Left kidney (tissue), 8 donors: ENCODE measurements around the gene CRY2. TPM values are rescaled to one million over a fixed set of nuclear protein-coding genes. Genes with fewer than 3 reads are reported as not detected.
"Not testable (repeated sequence)": the region's sequence is repeated elsewhere in the genome, so short reads cannot be mapped to it uniquely, and the experiment has no call there.

Experiments
- DNase-seq: peaks from one replicate; pipeline ENCODE4 v3.0.0-alpha.2; 2013
- long read RNA-seq, 8 donors: transcript quantifications; one replicate each; lab custom pipeline, GENCODE V29; 2026
- polyA plus RNA-seq: library from polyadenylated mRNA; unstranded; fragments of 120-200 nt; gene quantifications from one replicate; pipeline ENCODE4 v1.2.1, GENCODE V29; 2013; ENCODE audit not compliant: insufficient read length

The CRY2 gene
- polyA plus RNA-seq: 27.9 TPM
- long read RNA-seq, donor 1, full-length matches to known transcripts: 5 of 5 reads
- long read RNA-seq, donor 1, partial matches to known transcripts: 0 of 5 reads
- long read RNA-seq, donor 1, other reads (novel, unspliced or antisense): 0 of 5 reads
- long read RNA-seq, donor 2, full-length matches to known transcripts: 4 of 15 reads
- long read RNA-seq, donor 2, partial matches to known transcripts: 11 of 15 reads
- long read RNA-seq, donor 2, other reads (novel, unspliced or antisense): 0 of 15 reads
- long read RNA-seq, donor 3, partial matches to known transcripts: 0 of 1 reads
- long read RNA-seq, donor 3, other reads (novel, unspliced or antisense): 0 of 1 reads
- long read RNA-seq, donor 4: 0 reads
- long read RNA-seq, donor 5, full-length matches to known transcripts: 6 of 6 reads
- long read RNA-seq, donor 5, partial matches to known transcripts: 0 of 6 reads
- long read RNA-seq, donor 5, other reads (novel, unspliced or antisense): 0 of 6 reads
- long read RNA-seq, donor 6, full-length matches to known transcripts: 5 of 5 reads
- long read RNA-seq, donor 6, partial matches to known transcripts: 0 of 5 reads
- long read RNA-seq, donor 6, other reads (novel, unspliced or antisense): 0 of 5 reads
- long read RNA-seq, donor 7, full-length matches to known transcripts: 6 of 6 reads
- long read RNA-seq, donor 7, partial matches to known transcripts: 0 of 6 reads
- long read RNA-seq, donor 7, other reads (novel, unspliced or antisense): 0 of 6 reads
- long read RNA-seq, donor 8, full-length matches to known transcripts: 2 of 2 reads
- long read RNA-seq, donor 8, partial matches to known transcripts: 0 of 2 reads
- long read RNA-seq, donor 8, other reads (novel, unspliced or antisense): 0 of 2 reads

DNA sequence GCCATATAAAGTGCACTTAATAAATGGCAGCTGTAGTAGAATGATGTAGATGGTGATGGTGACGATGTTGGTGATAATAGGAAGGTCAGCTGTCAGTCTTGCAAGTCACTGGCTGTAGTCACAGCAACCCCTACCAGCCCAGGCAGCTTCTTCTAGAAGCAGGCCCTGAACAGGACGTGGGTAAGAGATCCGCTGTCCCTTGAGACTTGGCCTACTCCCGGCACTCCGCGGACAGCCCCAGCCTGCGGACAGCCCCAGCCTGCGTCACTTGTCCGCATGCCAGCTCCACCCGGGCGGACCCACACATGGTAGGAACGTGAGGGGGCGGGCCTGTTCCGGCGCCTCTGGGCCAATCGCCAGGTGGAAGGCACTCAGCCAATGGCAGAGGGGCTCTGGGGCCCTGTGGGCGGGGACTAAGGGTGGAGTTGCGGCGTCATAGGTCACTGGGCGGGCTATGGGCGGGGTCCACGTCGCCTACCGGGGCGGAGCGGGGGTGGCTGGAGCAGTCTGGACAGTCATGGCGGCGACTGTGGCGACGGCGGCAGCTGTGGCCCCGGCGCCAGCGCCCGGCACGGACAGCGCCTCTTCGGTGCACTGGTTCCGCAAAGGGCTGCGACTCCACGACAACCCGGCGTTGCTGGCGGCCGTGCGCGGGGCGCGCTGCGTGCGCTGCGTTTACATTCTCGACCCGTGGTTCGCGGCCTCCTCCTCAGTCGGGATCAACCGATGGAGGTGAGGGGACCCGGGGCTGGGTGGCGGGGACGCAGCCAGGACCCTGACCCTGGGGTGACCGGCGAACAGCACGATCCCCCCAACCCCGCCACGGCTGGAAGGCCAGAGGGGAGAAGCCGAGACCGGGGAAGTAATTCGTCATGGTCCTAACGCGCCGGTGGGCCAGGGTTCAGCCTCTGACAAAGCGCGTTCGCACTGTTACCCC, at the start of gene CRY2:
TSS of gene CRY2 (plus strand) at position 502 of the 937 bp plus-strand sequence. CDS start at position 518, 16 bp downstream.
- peak; percentile 97 for DNase-seq

DNA sequence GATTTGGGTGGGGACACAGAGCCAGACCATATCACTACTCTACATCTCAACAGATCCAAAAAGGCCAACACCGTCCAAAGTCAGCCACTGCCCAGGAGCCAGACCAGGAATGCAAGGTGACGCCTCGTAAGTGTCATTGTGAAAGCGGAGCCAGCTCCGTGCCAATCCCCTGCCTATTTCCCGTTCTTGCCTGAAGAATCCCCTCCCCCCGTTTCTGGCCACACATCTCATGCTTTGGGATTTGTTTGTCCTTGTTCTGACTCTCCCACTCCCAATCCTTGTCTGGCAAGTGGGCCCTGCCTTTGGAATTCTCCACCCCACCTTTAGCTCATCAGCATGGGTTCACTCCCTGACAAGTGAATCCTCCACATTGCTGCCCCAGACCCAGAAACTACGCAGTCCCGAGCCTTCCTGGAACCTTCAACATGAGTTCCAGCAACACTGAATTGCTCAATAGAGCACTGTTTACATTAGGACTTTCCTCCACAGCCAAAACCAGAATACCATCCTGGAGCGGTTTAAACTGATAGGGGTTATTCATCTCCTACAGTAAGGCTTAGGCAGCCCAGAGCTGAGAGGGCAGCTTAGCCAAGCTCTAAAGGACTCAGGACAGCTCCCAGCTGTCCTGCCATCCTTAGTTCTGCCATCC, 48.4 kb upstream of the CRY2 start:
- DNase-seq: no peak

DNA sequence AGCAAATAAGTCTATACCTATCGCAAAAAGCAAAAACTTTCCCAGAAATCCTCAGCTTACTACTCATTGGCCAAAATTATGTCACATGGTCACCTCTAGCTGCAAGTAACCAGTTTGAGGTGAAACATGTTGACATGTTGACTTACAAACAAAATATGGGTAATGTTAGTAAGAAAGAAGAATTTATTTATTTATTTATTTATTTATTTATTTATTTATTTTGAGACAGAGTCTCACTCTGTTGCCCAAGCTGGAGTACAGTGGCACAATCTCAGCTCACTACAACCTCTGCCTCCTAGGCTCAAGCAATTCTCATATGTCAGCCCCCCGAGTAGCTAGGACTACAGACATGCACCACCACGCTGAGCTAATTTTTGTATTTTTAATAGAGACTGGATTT, 47.7 kb upstream of the CRY2 start:
- DNase-seq: no peak

DNA sequence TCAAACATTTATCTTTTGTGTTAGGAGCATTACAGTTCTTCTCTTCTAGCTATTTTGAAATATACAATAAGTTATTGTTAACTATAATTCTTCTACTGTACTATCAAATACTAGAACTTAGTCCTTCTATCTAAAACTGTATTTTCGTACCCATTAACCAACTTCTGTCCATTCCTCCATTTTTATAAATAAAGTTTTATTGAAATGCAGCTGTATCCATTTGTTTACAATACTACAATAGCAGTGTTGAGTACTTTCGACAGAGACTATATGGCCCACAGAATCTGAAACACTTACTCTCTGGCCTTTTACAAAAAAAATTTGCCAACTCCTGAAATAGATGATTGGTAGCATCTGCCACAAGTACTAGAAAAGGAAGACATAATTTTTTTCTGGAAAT, 47.0 kb upstream of the CRY2 start:
- no peak for DNase-seq

DNA sequence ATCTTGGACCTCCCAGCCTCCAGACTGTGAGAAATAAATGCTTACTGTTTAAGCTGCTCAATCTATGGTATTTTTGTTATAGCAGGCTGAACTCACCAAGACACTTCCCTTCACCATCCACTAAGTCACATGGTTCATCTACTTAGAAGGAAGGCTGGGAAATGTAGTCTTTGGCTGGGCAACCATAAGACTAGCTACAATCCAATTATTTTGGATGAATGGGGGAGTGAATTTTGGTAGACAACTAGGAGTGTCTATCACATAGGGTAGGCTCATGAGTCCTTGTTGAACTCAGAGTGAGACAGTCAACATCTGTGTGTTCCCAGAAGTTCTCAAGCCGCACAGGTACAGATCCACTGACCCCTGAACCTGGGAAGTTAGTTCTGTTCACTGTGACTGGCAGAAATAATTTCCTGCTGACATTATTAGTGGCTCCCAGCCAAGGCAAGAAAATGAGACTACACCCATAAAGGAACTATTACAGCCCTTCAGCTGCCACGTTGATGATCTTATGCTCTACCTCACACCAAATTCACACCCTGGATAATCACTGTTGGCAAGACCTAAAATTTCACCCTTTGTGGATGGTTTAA, 45.5 kb upstream of the CRY2 start:
- no peak for DNase-seq

DNA sequence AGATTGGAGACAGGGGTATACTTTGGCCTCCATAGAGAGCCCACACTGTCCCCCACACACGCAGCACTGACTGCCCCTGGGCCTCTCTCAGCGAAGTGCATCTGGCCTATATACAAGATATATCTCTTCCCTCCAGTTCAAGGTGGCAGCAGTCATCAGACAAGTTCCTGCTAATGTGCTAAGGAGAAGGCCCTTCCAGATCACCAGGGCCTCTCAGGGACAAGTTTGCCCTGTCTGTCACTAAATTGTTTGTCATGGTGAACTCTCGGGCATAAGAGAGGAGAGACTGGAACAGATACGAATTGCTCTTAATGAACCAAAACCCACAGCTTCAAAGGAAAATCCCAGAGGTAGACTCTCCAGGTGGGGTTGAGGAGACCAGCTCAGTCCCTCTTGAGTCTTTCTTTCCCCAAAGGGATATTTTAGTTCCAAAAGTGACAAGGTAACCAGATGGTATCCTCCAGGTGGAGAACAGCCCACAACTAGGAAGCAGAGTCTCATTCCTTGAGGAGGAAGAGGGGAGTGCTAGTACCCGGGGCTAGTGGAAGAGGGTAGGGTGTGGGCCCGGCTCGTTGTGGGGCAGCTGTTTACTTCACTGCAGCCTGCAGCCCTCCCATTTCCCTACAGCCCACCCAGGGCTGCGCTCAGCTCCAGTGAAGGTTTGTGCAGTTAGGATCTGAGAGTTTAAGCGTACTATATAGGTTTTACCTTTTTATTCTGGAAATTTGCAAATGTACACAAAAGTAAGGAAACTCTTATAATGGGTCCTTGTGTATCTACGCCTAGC, 44.6 kb upstream of the CRY2 start:
- DNase-seq: no peak

DNA sequence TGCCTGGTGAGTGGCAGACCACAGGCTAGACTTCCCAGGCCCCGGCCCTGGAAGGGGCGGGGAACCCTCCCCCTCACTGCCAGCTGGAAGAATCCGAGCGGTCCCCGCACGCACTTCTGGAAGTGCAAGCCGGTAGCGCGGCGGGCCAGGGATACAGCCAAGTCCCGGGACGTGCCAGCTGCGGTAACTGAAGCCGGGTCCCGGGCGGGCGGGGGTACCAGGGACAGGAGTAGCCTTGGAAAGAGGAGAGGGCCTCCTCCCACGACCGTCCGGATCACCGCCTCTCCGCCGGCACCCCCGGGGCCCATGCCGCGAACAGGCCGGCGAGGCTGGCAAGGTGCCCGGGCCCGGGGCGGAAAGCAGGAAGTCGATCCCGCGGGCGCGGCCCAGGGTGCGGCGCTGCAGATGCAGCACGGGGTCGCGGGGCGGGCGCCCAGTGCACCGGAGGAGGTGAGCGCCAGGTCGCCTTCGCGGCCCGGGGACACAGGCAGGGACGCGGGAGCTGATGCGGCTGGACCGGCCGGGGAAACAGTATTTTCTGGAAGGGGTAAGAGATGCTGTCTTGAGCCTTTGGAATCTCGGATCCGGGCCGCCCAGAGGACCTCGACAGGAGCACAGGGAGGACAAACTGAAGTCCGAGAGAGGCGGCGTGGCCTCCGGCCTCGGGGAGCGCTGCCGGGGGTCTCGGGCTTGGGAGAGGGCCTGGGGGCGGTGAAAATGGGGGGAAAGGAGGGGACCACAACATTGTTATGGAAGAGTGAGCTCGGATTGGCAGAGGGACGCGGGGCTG, 43.1 kb upstream of the CRY2 start:
- peak; percentile 61 for DNase-seq

DNA sequence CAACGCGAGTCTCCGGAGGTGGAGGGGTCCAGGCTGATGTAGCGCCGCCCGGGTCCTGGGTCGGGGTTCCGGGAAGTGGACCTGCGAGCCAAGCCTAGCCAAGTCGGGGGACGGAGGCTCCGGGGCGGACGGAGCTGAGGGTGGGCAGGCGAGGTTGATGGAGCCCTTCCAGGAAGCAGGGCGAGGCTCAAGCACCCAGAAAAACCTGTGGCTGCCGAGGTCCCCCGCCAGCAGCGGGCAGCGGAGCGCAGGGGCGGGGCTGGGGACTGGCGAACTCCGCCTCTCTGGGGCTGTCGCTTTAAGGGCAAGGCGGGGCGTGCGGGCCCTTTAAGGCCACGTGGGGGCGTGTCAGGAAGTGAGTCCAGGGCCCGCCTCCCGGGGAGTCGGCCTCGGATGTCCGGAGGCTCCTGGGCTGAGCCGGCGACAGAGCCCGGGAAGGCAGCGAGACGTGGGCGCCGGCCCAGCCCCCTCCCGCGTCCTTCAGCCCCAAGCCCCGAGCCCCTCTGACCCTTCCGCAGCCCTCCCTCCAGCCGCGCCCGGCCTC, 42.4 kb upstream of the CRY2 start, which contains the start of gene SLC35C1:
TSS of gene SLC35C1 (plus strand) at position 389 of the 544 bp plus-strand sequence. CDS start 653 bp downstream, outside the sequence.
- peak; percentile 94 for DNase-seq

DNA sequence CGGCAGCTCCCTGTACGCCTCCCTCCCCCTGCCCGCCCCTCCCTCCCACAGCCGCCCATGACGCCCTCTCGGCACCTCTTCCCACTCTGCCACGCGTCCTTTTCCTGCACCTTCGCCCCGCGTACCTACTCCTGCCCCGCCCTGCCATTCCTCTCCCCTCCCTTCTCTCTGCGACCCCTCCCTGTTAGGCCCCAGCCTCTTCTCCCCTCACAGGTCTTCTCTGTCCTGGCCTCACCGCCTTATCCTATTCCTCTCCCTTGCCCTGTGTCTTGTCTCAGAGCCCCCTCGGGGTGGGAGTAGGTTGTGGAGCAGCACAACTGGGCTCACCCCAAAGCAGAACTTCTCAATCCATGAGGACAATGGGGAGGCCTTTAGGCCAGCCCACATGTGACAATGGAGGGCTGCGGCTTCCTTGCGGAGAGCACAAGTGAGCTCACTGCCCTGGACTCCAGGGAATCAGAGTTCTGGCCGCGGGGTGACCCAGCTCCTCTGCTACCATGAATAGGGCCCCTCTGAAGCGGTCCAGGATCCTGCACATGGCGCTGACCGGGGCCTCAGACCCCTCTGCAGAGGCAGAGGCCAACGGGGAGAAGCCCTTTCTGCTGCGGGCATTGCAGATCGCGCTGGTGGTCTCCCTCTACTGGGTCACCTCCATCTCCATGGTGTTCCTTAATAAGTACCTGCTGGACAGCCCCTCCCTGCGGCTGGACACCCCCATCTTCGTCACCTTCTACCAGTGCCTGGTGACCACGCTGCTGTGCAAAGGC, 41.8 kb upstream of the CRY2 start:
- peak; percentile 27 for DNase-seq

DNA sequence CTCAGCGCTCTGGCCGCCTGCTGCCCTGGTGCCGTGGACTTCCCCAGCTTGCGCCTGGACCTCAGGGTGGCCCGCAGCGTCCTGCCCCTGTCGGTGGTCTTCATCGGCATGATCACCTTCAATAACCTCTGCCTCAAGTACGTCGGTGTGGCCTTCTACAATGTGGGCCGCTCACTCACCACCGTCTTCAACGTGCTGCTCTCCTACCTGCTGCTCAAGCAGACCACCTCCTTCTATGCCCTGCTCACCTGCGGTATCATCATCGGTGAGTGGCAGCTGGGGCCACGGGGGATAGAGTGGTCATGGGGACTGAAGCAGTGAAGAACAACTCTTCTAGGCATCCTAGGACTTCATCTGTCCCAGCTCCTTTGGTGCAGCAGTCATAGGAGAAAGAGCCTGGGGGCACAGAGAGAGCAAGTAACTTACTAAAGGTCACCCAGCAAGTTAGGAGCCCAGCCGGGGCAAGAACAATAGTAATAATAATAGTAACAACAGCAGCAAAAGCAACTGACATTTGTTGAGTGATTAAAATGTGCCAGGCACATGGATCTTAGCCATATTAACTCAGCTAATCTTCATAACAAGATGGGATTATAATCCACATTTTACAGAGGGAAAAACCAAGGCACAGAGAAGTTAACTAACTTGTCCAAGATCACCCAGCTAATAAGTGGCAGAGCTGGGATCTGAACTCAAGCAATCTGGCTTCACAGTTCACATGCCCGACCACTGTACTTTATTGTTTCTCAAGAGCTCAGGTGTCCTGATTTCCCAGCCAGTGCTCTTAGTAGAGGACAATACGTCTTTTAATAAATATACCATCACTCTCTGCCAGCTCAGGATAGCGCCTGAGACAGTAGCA, 41.0 kb upstream of the CRY2 start:
- no peak for DNase-seq

DNA sequence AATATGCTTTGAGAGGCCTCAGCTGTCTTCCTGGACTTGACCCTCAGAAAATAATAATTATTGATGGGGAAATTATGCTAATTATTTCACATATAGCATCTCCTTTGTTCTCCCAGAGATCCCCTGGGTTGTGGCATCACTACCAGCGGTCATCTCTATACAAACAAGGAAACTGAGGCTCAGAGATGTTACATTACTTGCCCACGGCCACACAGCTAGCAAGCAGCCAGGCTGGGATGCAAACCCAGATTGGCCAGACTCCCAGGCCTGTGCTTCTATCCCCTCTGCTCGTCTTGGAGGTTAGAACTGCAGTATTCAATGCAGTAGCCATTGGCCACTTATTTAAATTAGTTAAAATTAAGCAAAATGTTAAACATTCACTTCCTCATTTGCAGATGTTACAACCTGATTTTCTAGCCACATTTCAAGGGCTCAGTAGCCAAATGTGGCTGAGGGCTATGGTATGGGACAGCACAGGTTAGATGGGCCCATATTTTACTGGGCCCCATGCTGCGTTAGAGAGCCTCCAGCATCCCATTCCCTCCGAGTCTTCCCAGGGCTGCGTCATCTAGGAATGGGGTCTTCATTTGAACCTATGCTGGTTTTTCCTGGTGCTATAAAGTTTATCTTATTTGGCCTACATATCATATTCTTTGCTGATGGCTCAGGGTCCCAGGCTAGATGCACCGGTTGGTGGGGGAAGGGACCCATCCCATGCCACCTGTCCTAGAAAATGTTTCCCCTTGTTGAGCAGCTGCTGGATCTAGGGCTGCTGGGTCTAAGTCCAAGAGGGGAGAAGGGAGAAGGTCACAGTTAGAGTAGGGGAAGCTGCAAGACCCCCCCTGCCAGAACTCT, 40.1 kb upstream of the CRY2 start:
- no peak for DNase-seq

DNA sequence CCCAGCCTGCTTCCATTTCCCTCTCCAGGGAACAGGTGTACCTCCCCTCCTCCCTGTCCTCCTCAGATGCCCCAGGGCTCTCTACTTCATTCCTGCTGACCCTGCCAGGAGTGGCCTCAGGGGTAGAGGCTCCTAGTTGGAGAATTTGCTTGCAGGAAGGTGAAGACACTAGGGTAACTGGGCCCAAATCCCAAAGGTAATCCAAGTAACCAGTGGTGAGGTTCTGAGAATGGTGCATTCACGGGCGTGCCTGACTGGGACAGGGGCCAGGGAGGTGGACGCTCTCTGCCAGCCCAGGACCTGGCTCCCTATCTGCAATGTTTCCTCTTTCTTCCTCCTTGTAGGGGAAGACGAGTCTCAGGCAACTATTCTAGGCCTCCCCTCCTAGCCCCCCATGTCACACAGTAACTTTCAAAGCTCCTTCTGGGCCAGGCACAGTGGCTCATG, 39.5 kb upstream of the CRY2 start:
- no peak for DNase-seq

DNA sequence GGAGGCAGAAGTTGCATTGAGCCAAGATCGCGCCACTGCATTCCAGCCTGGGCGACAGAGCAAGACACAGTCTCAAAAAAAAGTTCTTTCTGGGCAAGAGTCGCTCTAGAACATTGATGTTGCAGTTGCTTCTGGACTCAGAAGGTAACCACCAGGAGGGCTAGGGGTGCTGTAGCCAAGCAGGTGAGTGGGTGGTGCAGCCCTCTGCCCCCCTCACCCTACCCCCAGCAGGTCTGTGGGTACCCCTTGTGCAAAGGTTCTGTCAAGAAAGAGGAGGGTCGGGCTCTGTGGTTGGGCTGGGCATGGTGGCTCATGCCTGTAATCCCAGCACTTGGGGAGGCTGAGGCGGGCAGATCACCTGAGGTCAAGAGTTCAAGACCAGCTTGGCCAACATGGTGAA, 38.8 kb upstream of the CRY2 start:
- not testable (repeated sequence) for DNase-seq

DNA sequence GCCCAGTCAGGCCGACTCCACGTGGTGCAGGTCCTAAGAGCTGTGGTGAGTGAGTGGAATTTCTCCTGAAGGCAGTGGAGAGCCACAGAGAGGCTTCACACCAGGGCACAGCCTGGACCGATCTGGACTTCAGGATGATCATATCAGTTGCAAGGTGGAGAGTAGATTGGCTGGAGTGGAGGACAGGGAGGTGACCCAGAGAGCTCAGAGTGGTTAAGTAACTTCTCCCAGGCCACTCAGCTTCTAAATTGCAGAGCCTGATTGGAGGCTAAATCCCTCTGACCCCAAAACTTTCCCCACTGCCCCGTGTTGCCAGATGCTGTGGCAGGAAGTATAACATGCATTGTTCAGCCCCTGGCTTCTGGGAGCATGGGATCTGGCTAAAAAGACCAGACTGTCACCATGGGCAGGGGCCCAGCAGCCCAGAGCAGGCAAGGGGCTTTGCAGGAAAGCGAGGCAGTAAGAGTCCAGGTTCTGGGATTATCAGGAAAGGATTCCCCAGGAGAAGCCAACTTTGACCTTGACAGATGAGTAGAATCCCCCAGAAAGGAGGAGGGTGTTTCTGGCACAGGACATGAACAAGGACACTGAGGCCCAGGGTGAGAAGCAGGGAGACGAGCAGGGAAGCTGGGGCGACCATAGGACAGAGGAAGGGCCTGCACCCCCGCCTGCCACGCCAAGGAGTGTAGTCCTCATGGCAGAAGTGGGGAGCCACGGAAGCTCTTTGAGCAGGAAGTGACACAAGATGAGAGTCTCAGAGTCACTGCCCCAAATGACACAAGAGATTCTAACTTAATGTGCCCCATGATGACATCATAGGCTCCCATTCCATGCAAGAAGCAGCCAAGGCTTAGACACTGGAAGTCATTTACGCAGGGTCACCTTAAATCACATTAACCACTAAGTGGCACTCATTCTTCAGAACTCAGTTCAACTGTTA, 37.5 kb upstream of the CRY2 start:
- DNase-seq: no peak
